GM23248 (cell line): Measurements from ENCODE around the gene MYT1. TPM values are rescaled to one million over a fixed set of nuclear protein-coding genes. Genes with fewer than 3 reads are reported as not detected.
A peak's percentile ranks its signal among the peaks of the same experiment; 100 is the strongest.

Experiments
- DNase-seq: peaks from one replicate; pipeline ENCODE4 v3.0.0-alpha.2; 2015
- H2AFZ ChIP-seq: fragments of 200-600 bp; sonication (generic); 2 replicates; pipeline ENCODE4 v1.6.1; 2016; ENCODE audit warnings: antibody characterized with exemption
- H3F3A ChIP-seq: fragments of 200-600 bp; sonication (generic); 2 replicates; pipeline ENCODE4 v1.6.1; 2016; ENCODE audit warnings: mild to moderate bottlenecking, antibody characterized with exemption, mixed run types; ENCODE audit not compliant: insufficient read depth
- H3K27ac ChIP-seq: fragments of 200-600 bp; sonication (generic); 2 replicates; pipeline ENCODE4 v1.5.1; 2016; ENCODE audit warnings: mild to moderate bottlenecking
- H3K27me3 ChIP-seq: fragments of 200-600 bp; sonication (generic); replicated peaks from 2 replicates; pipeline ENCODE4 v1.6.1; 2016; ENCODE audit warnings: mild to moderate bottlenecking; ENCODE audit not compliant: insufficient read depth
- H3K36me3 ChIP-seq: fragments of 200-600 bp; sonication (generic); 2 replicates; pipeline ENCODE4 v1.6.1; 2016; ENCODE audit warnings: low read depth, mild to moderate bottlenecking
- H3K4me1 ChIP-seq: fragments of 200-600 bp; sonication (generic); 2 replicates; pipeline ENCODE4 v1.6.1; 2016; ENCODE audit warnings: mild to moderate bottlenecking; ENCODE audit not compliant: insufficient read depth
- H3K4me2 ChIP-seq: fragments of 200-600 bp; sonication (generic); one replicate; pipeline ENCODE4 v1.6.1; 2016; ENCODE audit warnings: mild to moderate bottlenecking; ENCODE audit not compliant: unreplicated experiment
- H3K4me3 ChIP-seq: fragments of 200-600 bp; sonication (generic); 2 replicates; pipeline ENCODE4 v1.5.1; 2016; ENCODE audit warnings: mild to moderate bottlenecking
- H3K79me2 ChIP-seq: fragments of 200-600 bp; sonication (generic); 2 replicates; pipeline ENCODE4 v1.6.1; 2016; ENCODE audit warnings: mild to moderate bottlenecking; ENCODE audit not compliant: insufficient read depth
- H3K9ac ChIP-seq: fragments of 200-600 bp; sonication (generic); 2 replicates; pipeline ENCODE4 v1.6.1; 2016; ENCODE audit warnings: mild to moderate bottlenecking
- H3K9me2 ChIP-seq: fragments of 200-600 bp; sonication (generic); 2 replicates; pipeline ENCODE4 v1.6.1; 2016; ENCODE audit warnings: mixed run types, mild to moderate bottlenecking, moderate library complexity; ENCODE audit not compliant: insufficient read depth
- H3K9me3 ChIP-seq: fragments of 200-600 bp; sonication (generic); one replicate; pipeline ENCODE4 v1.6.1; 2017; ENCODE audit warnings: low read depth
- H4K20me1 ChIP-seq: fragments of 200-600 bp; sonication (generic); 2 replicates; pipeline ENCODE4 v1.6.0; 2016; ENCODE audit not compliant: insufficient read depth
- EZH2 ChIP-seq: fragments of 200-600 bp; sonication (generic); IDR thresholded peaks from 2 replicates; pipeline ENCODE4 v1.6.1; 2018; ENCODE audit warnings: antibody characterized with exemption, mild to moderate bottlenecking; ENCODE audit not compliant: insufficient read depth, poor library complexity, severe bottlenecking
- EZH2phosphoT487 ChIP-seq: fragments of 200-600 bp; sonication (generic); IDR thresholded peaks from 2 replicates; pipeline ENCODE4 v1.6.1; 2018; ENCODE audit warnings: antibody characterized with exemption, moderate library complexity, mild to moderate bottlenecking, low read depth; ENCODE audit not compliant: insufficient read depth
- WGBS, 2 experiments: methylation state at CpG; one replicate each; pipeline ENCODE4 v1.1.6; 2015 to 2017; ENCODE audit warnings: low lambda C conversion rate in 2 of 2, low coverage in 1 of 2; ENCODE audit errors: missing lambda C conversion rate in 2 of 2; 5-methylcytosine and 5-hydroxymethylcytosine counted together
- in situ Hi-C: fragments of 300-500 bp; cut with MboI; formaldehyde crosslinking; loops from 2 replicates; pipeline ENCODE4 v1.15.0; 2020
- polyA plus RNA-seq: library from polyadenylated mRNA; unstranded; fragments of >200 nt; fragmentation: Nextera tagmentation; extraction: Ambion mirVana; gene quantifications from 2 replicates; pipeline ENCODE4 v1.2.1, GENCODE V29; 2016
- total RNA-seq: library from RNA; depleted of rRNA; stranded (reverse); fragments of >200 nt; shearing (Covaris generic); gene quantifications from 2 replicates; pipeline ENCODE4 v1.2.3, GENCODE V29; 2014

The MYT1 gene
- total and polyA plus RNA-seq, 2 experiments from 2014 or later: not detected

DNA sequence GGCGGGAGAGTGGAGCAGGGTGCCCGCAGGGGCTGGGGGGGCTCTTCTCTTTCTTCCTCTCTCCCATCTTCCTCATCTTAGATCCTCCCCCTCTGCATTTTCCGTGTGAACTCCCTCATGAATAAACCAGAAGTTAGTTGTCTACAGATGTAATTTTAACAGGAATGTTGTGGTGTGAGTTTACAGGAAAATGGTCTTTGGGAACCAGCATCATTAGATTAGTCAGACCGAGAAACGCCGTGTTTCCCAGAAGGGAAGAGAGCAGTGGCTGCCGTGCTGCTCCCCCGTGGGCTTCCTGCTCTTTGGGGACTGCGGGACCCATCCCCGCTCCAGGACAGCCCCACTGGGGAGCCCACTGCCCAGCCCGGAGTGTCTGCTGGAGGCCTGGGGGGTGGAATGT, 3.4 kb downstream of the MYT1 start:
- Histone ChIP-seq H3K27ac (no peak overlapping the region), H4K20me1 (no peaks in the 10 kb centered on the region), H3K9ac (no peak overlapping the region), H3K36me3 (no peaks in the 10 kb centered on the region), H2AFZ (no peak overlapping the region), H3F3A (no peaks in the 10 kb centered on the region), H3K4me2 (no peak overlapping the region), H3K4me1 (no peaks in the 10 kb centered on the region), H3K79me2 (no peaks in the 10 kb centered on the region), H3K9me2 (no peaks in the 10 kb centered on the region), H3K9me3 (no peaks in the 10 kb centered on the region), H3K27me3 (peaks cover 56% of the 10 kb centered on the region), H3K4me3 (no peak overlapping the region)
- WGBS, 2 experiments: 37 to 38% methylated on average over 11 of the region's 11 CpGs
- peak; percentile 19 for DNase-seq
- no peak for TF ChIP-seq EZH2
- TF ChIP-seq EZH2phosphoT487: no peak
- in situ Hi-C loops: no loop called here

GRCh38 chr20:64168381-64169090, 4.3 kb downstream of the MYT1 start:
- H3K4me3 ChIP-seq: no peak overlapping the region
- peaks cover 48% of the 10 kb centered on the region for H3K27me3 ChIP-seq
- H3K9me2 ChIP-seq: no peaks in the 10 kb centered on the region
- DNase-seq: no peak
- H3K27ac ChIP-seq: no peak overlapping the region
- TF ChIP-seq EZH2: no peak
- TF ChIP-seq EZH2phosphoT487: no peak
- WGBS, 2 experiments: 34 to 35% methylated on average over 12 of the region's 12 CpGs
- no peaks in the 10 kb centered on the region for H3K36me3 ChIP-seq
- no peak overlapping the region for H3K9ac ChIP-seq
- H3K79me2 ChIP-seq: no peaks in the 10 kb centered on the region
- no peaks in the 10 kb centered on the region for H3K9me3 ChIP-seq
- no peak overlapping the region for H3K4me2 ChIP-seq
- H4K20me1 ChIP-seq: no peaks in the 10 kb centered on the region
- H3F3A ChIP-seq: no peaks in the 10 kb centered on the region
- in situ Hi-C loops: no loop called here
- no peak overlapping the region for H2AFZ ChIP-seq
- no peaks in the 10 kb centered on the region for H3K4me1 ChIP-seq

DNA sequence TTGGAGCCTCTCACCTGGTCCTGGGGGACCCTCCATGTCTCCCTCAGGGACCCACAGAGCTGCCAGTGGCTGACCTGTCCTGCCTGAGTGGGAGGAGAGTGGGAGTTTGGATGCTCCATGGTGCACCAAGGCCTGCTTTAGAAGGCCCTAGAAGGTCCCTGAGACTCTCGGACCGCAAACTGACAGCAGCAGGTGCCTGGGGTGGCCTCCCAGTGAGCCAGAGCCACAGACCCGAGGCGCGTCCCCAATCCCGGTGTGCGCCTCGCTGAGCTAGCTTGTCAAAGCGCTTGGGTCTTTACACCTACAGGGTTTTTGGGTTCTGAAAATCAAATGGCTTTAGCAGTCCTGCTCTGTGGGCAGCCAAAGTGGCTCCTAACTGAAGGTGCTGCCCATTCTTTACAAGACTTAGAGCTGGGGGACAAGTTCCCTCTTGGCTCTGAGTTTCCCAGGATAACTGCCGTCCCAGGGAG, 4.9 kb downstream of the MYT1 start:
- WGBS, 2 experiments: 49 to 62% methylated on average over 8 to 10 of the region's 10 CpGs
- no peak for DNase-seq

GRCh38 chr20:64171211-64171610, 7.0 kb downstream of the MYT1 start:
- no peaks in the 10 kb centered on the region for H3F3A ChIP-seq
- no peaks in the 10 kb centered on the region for H3K4me1 ChIP-seq
- peaks cover 31% of the 10 kb centered on the region for H3K27me3 ChIP-seq
- no peaks in the 10 kb centered on the region for H3K79me2 ChIP-seq
- H3K4me2 ChIP-seq: no peak overlapping the region
- in situ Hi-C loops: no loop called here
- no peaks in the 10 kb centered on the region for H3K9me2 ChIP-seq
- no peaks in the 10 kb centered on the region for H3K36me3 ChIP-seq
- H3K9me3 ChIP-seq: no peaks in the 10 kb centered on the region
- no peaks in the 10 kb centered on the region for H4K20me1 ChIP-seq
- no peak overlapping the region for H2AFZ ChIP-seq
- no peak overlapping the region for H3K27ac ChIP-seq
- WGBS, 2 experiments: 41 to 45% methylated on average over 7 to 8 of the region's 8 CpGs
- TF ChIP-seq EZH2 (no peak), EZH2phosphoT487 (no peak)
- H3K4me3 ChIP-seq: no peak overlapping the region
- H3K9ac ChIP-seq: no peak overlapping the region
- DNase-seq: no peak

More for the DNA sequence above, 4.9 kb downstream of the MYT1 start:
- Histone ChIP-seq H3K4me2 (no peak overlapping the region), H3F3A (no peaks in the 10 kb centered on the region), H3K36me3 (no peaks in the 10 kb centered on the region), H4K20me1 (no peaks in the 10 kb centered on the region), H3K9ac (no peak overlapping the region), H3K4me3 (no peak overlapping the region), H3K79me2 (no peaks in the 10 kb centered on the region), H3K9me3 (no peaks in the 10 kb centered on the region), H3K27ac (no peak overlapping the region), H3K27me3 (peaks cover 44% of the 10 kb centered on the region), H3K9me2 (no peaks in the 10 kb centered on the region), H2AFZ (no peak overlapping the region), H3K4me1 (no peaks in the 10 kb centered on the region)
- in situ Hi-C loops: no loop called here
- no peak for TF ChIP-seq EZH2
- no peak for TF ChIP-seq EZH2phosphoT487
